Transverse colon (tissue), 4 donors: ENCODE measurements around the gene REX1BD.

Experiments
- EP300 ChIP-seq: sonication (generic); formaldehyde crosslinking; IDR thresholded peaks from one replicate; pipeline ENCODE4 v1.6.1; 2017; ENCODE audit warnings: antibody characterized with exemption, low read depth
- POLR2A ChIP-seq: fragments of 450-650 bp; IDR thresholded peaks from one replicate; pipeline ENCODE4 v1.6.1; 2016; ENCODE audit warnings: antibody characterized with exemption, mild to moderate bottlenecking, moderate library complexity
- POLR2AphosphoS5 ChIP-seq, 3 donors: sonication (generic); formaldehyde crosslinking; IDR thresholded peaks; one replicate each; pipeline ENCODE4 v1.6.1; 2016; ENCODE audit warnings: antibody characterized with exemption in 3 of 3
- TF ChIP-seq, protein P1 (sequence below), 5 experiments: fragments of 200-600 bp in 3 of 5; fragments of 450-650 bp in 2 of 5; sonication (generic) in 3 of 5; IDR thresholded peaks; 1 replicate in 2 of 5; 2 replicates in 3 of 5; pipeline ENCODE4 v1.5.1; 2016 to 2017; ENCODE audit warnings: antibody characterized with exemption in 5 of 5, inconsistent platforms in 3 of 5, mild to moderate bottlenecking in 2 of 5, moderate library complexity in 1 of 5

DNA sequence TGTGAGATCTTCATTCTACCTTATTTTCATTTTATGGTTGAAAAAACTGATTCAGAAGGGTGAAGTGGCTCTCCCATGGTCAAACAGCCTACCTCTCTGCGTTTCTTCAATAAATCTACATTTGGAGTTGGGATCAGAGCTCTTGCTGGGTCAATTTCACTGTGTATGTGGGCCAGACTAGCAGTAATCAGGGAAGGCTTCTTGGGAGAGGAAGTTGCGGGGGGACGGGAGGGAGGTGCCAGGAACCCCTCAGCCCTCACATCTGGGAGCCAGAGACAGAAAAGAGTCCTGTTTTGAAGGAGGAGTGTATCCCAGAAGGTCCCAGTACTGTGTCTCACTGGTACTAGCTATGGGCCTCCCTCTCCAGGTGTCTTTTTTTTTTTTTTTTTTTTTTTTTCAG, 30.0 kb upstream of the REX1BD start:
- TF ChIP-seq, protein P1, sequence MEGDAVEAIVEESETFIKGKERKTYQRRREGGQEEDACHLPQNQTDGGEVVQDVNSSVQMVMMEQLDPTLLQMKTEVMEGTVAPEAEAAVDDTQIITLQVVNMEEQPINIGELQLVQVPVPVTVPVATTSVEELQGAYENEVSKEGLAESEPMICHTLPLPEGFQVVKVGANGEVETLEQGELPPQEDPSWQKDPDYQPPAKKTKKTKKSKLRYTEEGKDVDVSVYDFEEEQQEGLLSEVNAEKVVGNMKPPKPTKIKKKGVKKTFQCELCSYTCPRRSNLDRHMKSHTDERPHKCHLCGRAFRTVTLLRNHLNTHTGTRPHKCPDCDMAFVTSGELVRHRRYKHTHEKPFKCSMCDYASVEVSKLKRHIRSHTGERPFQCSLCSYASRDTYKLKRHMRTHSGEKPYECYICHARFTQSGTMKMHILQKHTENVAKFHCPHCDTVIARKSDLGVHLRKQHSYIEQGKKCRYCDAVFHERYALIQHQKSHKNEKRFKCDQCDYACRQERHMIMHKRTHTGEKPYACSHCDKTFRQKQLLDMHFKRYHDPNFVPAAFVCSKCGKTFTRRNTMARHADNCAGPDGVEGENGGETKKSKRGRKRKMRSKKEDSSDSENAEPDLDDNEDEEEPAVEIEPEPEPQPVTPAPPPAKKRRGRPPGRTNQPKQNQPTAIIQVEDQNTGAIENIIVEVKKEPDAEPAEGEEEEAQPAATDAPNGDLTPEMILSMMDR (IDR thresholded peaks at IDR 0.05), result no peak
- TF ChIP-seq POLR2AphosphoS5 (IDR thresholded peaks at IDR 0.05) (no peak), POLR2A (no peak), EP300 (no peak)
